SK-N-MC (cell line): ENCODE measurements around the gene CACNG4.

Experiments
- EZH2 ChIP-seq: fragments of 200-600 bp; sonication (generic); IDR thresholded peaks from one replicate; pipeline ENCODE4 v1.6.1; 2017; ENCODE audit warnings: antibody characterized with exemption
- FOXP2 ChIP-seq: optimal IDR thresholded peaks from 2 replicates; pipeline ENCODE3; 2011; ENCODE audit warnings: mild to moderate bottlenecking, moderate library complexity; ENCODE audit not compliant: insufficient read depth; ENCODE audit errors: extremely low read length, control extremely low read depth
- POLR2AphosphoS5 ChIP-seq: IDR thresholded peaks from 2 replicates; pipeline ENCODE4 v1.6.1; 2012; ENCODE audit warnings: mild to moderate bottlenecking, low read depth, low read length, borderline replicate concordance

DNA sequence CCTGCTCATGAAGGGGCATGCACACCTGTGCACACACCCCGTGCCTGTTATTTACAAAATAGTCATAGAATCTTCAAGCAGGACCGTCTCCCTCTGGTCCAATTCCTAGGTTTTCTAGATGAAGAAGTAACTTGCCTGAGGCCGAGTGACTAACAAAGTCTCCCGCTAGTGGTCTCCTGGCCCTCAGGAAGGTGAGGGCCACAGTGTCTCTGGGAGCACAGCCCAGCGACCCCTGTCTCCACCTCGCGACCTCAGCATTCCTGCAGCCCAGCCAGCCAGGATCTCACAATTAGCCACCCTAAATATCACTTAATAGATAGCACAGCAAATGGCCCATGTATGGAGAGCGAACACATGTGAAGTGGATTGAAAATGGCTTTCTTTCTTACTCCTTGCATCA lies 49.4 kb downstream of the CACNG4 start:
- no peak for TF ChIP-seq EZH2
- no peak for TF ChIP-seq POLR2AphosphoS5
- TF ChIP-seq FOXP2 = no peak
